CD14-positive monocyte (primary cell): ENCODE measurements around the gene BMI1. TPM values are rescaled to one million over a fixed set of nuclear protein-coding genes. Genes with fewer than 3 reads are reported as not detected.

ENCODE experiments used
- DNase-seq, 3 donors: peaks; one replicate each; pipeline ENCODE4 v3.0.0-alpha.2; 2011 to 2022
- H2AFZ ChIP-seq: 2 replicates; pipeline ENCODE4 v1.6.0; 2012; ENCODE audit warnings: mild to moderate bottlenecking, low read depth, low read length, inconsistent platforms; ENCODE audit not compliant: insufficient read depth, poor library complexity, severe bottlenecking
- H3K27ac ChIP-seq, 2 donors: 1 replicate in 1 of 2; 2 replicates in 1 of 2; pipeline ENCODE4 v1.5.1; 2012 to 2013; ENCODE audit warnings: low read length in 2 of 2, control low read depth in 1 of 2, inconsistent platforms in 1 of 2, low read depth in 1 of 2, mild to moderate bottlenecking in 1 of 2
- H3K27me3 ChIP-seq, 2 donors: one replicate each; pipeline versions ENCODE4 v1.6.0 to v1.6.1; 2011 to 2013; ENCODE audit warnings: low read length in 2 of 2; ENCODE audit not compliant: control insufficient read depth in 2 of 2, insufficient read depth in 2 of 2
- H3K36me3 ChIP-seq, 2 donors: replicated peaks in 1 of 2; 1 replicate in 1 of 2; 2 replicates in 1 of 2; pipeline versions ENCODE4 v1.5.1 to v1.6.1; 2012 to 2013; ENCODE audit warnings: low read length in 2 of 2, control low read depth in 1 of 2, inconsistent platforms in 1 of 2, mild to moderate bottlenecking in 1 of 2; ENCODE audit not compliant: insufficient read depth in 2 of 2, control insufficient read depth in 1 of 2
- H3K4me1 ChIP-seq, 2 donors: 1 replicate in 1 of 2; 2 replicates in 1 of 2; pipeline versions ENCODE4 v1.5.1 to v1.6.1; 2012 to 2013; ENCODE audit warnings: low read length in 2 of 2, control low read depth in 1 of 2, inconsistent platforms in 1 of 2, mild to moderate bottlenecking in 1 of 2, moderate library complexity in 1 of 2; ENCODE audit not compliant: insufficient read depth in 2 of 2, control insufficient read depth in 1 of 2
- H3K4me2 ChIP-seq: replicated peaks from 2 replicates; pipeline ENCODE3; 2012; ENCODE audit warnings: low read length, moderate library complexity, mild to moderate bottlenecking; ENCODE audit not compliant: poor library complexity, severe bottlenecking; ENCODE audit errors: extremely low read depth
- H3K4me3 ChIP-seq, 3 experiments: fragments of 200-600 bp in 1 of 3; sonication (generic) in 1 of 3; replicated peaks in 1 of 3; 1 replicate in 2 of 3; 2 replicates in 1 of 3; pipeline ENCODE4 v1.5.1; 2011 to 2013; ENCODE audit warnings: low read length in 3 of 3, mild to moderate bottlenecking in 3 of 3, control low read depth in 2 of 3, low read depth in 2 of 3, inconsistent platforms in 1 of 3, moderate library complexity in 1 of 3
- H3K79me2 ChIP-seq: 2 replicates; pipeline ENCODE4 v1.6.0; 2012; ENCODE audit warnings: mild to moderate bottlenecking, control low read depth, inconsistent platforms, low read length, moderate library complexity; ENCODE audit not compliant: insufficient read depth
- H3K9ac ChIP-seq: 2 replicates; pipeline ENCODE4 v1.6.0; 2017; ENCODE audit warnings: low read length, mild to moderate bottlenecking; ENCODE audit not compliant: insufficient read depth, poor library complexity, severe bottlenecking
- H3K9me3 ChIP-seq, 2 donors: replicated peaks in 1 of 2; 1 replicate in 1 of 2; 2 replicates in 1 of 2; pipeline versions ENCODE4 v1.5.1 to v1.6.1; 2012 to 2013; ENCODE audit warnings: low read length in 2 of 2, control low read depth in 1 of 2; ENCODE audit not compliant: control insufficient read depth in 1 of 2, insufficient read depth in 1 of 2
- H4K20me1 ChIP-seq: 2 replicates; pipeline ENCODE4 v1.6.0; 2012; ENCODE audit warnings: mild to moderate bottlenecking, low read length, control low read depth, moderate library complexity; ENCODE audit not compliant: insufficient read depth
- H3K27ac Mint-ChIP-seq, 7 donors: one replicate each; pipeline ENCODE4 v1.8.0; 2020; ENCODE audit warnings: mild to moderate bottlenecking in 7 of 7, mixed read lengths in 7 of 7, moderate library complexity in 6 of 7, inconsistent platforms in 2 of 7
- H3K27me3 Mint-ChIP-seq, 3 donors: one replicate each; pipeline ENCODE4 v1.8.0; 2021 to 2022; ENCODE audit warnings: low read depth in 3 of 3, mild to moderate bottlenecking in 3 of 3, mixed read lengths in 3 of 3, moderate library complexity in 3 of 3, inconsistent platforms in 1 of 3
- H3K36me3 Mint-ChIP-seq, 2 donors: one replicate each; pipeline ENCODE4 v1.8.0; 2020; ENCODE audit warnings: mixed read lengths in 2 of 2, inconsistent platforms in 1 of 2, mild to moderate bottlenecking in 1 of 2
- H3K4me1 Mint-ChIP-seq: one replicate; pipeline ENCODE4 v1.8.0; 2020; ENCODE audit warnings: mild to moderate bottlenecking, mixed read lengths
- H3K4me3 Mint-ChIP-seq, 2 donors: one replicate each; pipeline ENCODE4 v1.8.0; 2020; ENCODE audit warnings: mild to moderate bottlenecking in 2 of 2, mixed read lengths in 2 of 2, moderate library complexity in 1 of 2
- H3K9me3 Mint-ChIP-seq, 7 donors: one replicate each; pipeline ENCODE4 v1.8.0; 2020 to 2022; ENCODE audit warnings: mixed read lengths in 7 of 7, mild to moderate bottlenecking in 6 of 7, moderate library complexity in 6 of 7, inconsistent platforms in 2 of 7
- CTCF ChIP-seq: fragments of 200-600 bp; IDR thresholded peaks from one replicate; pipeline ENCODE4 v1.8.0; 2022; ENCODE audit warnings: antibody characterized with exemption, mild to moderate bottlenecking
- WGBS: methylation state at CpG from one replicate; pipeline ENCODE4 v1.1.5; 2013; ENCODE audit warnings: missing lambda C conversion rate; ENCODE audit not compliant: insufficient coverage; 5-methylcytosine and 5-hydroxymethylcytosine counted together
- intact Hi-C, 2 donors: fragments of 100-400 bp; cut with micrococcal nuclease; formaldehyde crosslinking; loops; one replicate each; pipeline versions ENCODE4 v1.15.0 to v1.15.1; 2023
- polyA plus RNA-seq, 3 donors: library from polyadenylated mRNA; depleted of rRNA in 1 of 3; unstranded in 2 of 3; stranded (reverse) in 1 of 3; fragments of 300-500 nt in 2 of 3; fragments of >200 nt in 1 of 3; fragmentation: Illumina TruSeq in 2 of 3; gene quantifications; 1 replicate in 2 of 3; 2 replicates in 1 of 3; pipeline ENCODE4 v1.2.3, GENCODE V29; 2012 to 2021

BMI1 gene
- polyA plus RNA-seq, 3 donors: 7.5 to 11.9 (median 11.0) TPM

DNA sequence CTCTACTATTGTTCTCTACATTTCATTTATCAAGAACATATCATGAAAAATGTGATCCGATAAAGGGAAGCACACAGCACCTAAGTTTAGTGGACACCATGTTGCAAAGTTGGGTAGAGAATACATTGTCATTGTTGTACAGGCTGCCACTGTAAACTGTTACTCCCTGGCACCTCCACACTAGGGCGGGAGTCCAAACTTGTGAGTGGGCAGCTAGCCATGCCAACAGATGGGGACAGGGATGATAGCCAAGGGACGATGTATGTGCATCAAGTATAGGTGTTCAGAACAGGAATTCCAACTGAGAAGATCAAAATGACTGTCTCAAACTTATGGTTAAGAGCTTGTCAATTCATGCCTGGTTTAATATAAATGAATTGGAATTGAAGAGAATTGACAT, 35.8 kb upstream of the BMI1 start:
- Histone ChIP-seq H3K9ac (no peak overlapping the region), H3K36me3 (no peaks in the 10 kb centered on the region), H3K9me3 (no peaks in the 10 kb centered on the region), H3K4me2 (no peak overlapping the region), H4K20me1 (no peaks in the 10 kb centered on the region), H3K4me1 (no peaks in the 10 kb centered on the region), H3K4me3 (no peak overlapping the region), H3K27ac (no peak overlapping the region), H3K79me2 (no peaks in the 10 kb centered on the region), H2AFZ (no peak overlapping the region), H3K27me3 (no peaks in the 10 kb centered on the region)
- DNase-seq: no peak
- Mint-ChIP-seq H3K4me1 (no peaks in the 10 kb centered on the region), H3K9me3 (peaks cover 0 to 7% (median 3%) of the 10 kb centered on the region in 7 donors), H3K36me3 (no peaks in the 10 kb centered on the region), H3K27ac (no peak overlapping the region), H3K27me3 (peaks cover 0 to 3% (median 2%) of the 10 kb centered on the region in 3 donors), H3K4me3 (no peak overlapping the region)
- 100% methylated on average over 1 of the region's 3 CpGs for WGBS
- intact Hi-C loops: no loop called here
- no peak for TF ChIP-seq CTCF

DNA sequence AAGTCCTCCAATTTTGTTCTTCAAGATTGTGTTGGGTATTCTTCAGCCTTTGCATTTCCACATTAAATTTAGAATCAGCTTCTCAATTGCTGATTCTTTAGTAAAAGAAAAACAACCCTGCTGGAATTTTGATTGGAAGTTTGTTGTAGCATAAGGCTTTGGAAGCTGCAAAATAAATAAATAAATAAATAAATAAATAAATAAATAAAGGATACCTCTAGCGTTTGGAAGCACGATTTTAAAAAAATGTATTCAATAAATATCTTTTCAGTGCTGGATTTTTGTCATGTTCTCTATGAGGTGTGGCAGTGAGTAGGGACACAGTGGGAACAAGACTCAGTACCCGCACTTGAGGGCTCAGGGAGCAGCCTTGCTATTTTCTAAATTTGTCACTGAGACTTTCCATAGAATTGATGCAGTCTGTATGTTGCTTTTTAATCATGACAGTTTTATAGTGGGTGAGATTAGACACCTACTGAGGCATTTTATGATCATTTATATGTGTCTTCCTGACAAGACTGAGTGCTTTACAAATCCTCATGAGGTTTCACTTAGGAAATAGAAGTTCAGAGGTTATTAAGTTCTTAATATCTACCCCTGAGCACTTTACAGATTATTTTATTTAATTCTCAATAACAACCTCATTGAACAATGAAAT, 27.0 kb upstream of the BMI1 start:
- Histone ChIP-seq H3K4me2 (no peak overlapping the region), H4K20me1 (no peaks in the 10 kb centered on the region), H3K27me3 (no peaks in the 10 kb centered on the region), H3K79me2 (no peaks in the 10 kb centered on the region), H3K4me3 (no peak overlapping the region), H3K27ac (no peak overlapping the region), H3K9ac (no peak overlapping the region), H3K9me3 (no peaks in the 10 kb centered on the region), H3K4me1 (no peaks in the 10 kb centered on the region), H2AFZ (no peak overlapping the region), H3K36me3 (no peaks in the 10 kb centered on the region)
- H3K4me1 Mint-ChIP-seq: no peaks in the 10 kb centered on the region
- H3K27me3 Mint-ChIP-seq: peaks cover 0 to 1% (median 0%) of the 10 kb centered on the region in 3 donors
- DNase-seq: no peak
- TF ChIP-seq CTCF: no peak
- no peaks in the 10 kb centered on the region for H3K36me3 Mint-ChIP-seq
- no peak overlapping the region for H3K27ac Mint-ChIP-seq
- peaks cover 0 to 6% (median 4%) of the 10 kb centered on the region in 7 donors for H3K9me3 Mint-ChIP-seq
- no peak overlapping the region for H3K4me3 Mint-ChIP-seq
- WGBS: 100% methylated on average over 1 of the region's 3 CpGs
- intact Hi-C loops: no loop called here
